ENCODE measurements around the gene DISP2.

DNA sequence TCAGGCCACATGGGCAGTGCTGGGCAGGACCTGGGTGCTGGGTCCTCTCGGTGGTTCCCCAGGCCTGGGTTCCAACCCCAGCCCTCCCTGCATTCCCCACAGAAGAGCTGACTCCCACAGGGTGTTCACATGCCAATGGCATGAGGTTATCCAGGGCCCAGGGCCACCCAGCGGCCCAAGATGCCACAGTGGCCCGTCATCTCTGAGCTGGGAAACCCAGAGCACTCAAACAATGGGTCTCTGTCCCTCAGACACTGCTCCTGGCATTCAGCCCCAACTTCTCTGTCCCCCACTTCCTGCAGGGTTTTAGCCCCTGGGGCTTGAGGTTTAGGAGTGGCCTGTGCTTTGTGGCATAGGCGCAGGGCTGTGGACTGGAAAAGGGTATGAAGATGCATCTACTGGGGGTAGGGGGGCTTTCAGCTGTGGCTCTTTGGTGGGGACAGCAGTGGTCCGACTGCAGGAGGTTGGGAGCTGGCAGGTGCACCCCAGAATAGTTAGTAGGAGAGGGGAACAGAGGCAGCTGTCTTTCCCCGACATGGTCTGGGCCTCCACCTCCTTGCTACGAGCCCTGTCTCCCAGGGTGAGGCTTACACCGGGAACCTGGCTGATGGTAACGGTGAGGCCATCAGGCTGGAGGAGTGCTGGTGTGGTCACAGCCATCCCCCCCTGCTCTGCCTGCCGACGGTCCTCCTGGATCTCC, 18.9 kb upstream of the DISP2 start:
- TF ChIP-seq, protein P1, sequence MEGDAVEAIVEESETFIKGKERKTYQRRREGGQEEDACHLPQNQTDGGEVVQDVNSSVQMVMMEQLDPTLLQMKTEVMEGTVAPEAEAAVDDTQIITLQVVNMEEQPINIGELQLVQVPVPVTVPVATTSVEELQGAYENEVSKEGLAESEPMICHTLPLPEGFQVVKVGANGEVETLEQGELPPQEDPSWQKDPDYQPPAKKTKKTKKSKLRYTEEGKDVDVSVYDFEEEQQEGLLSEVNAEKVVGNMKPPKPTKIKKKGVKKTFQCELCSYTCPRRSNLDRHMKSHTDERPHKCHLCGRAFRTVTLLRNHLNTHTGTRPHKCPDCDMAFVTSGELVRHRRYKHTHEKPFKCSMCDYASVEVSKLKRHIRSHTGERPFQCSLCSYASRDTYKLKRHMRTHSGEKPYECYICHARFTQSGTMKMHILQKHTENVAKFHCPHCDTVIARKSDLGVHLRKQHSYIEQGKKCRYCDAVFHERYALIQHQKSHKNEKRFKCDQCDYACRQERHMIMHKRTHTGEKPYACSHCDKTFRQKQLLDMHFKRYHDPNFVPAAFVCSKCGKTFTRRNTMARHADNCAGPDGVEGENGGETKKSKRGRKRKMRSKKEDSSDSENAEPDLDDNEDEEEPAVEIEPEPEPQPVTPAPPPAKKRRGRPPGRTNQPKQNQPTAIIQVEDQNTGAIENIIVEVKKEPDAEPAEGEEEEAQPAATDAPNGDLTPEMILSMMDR (IDR thresholded peaks at IDR 0.05; ENCODE audit: insufficient read depth, low read length, poor library complexity, severe bottlenecking): no peak
- no peak for TF ChIP-seq EZH2phosphoT487 (conservative IDR thresholded peaks at IDR 0.05; ENCODE audit: low read length)
